Stimulated activated CD8-positive, alpha-beta memory T cell treated with anti-CD3 and anti-CD28 coated beads, Interleukin-2, amount 100 ng/mL, for 1 hour (primary cell): Measurements from ENCODE around the gene KRT4.
"Not testable (repeated sequence)": the region's sequence is repeated elsewhere in the genome, so short reads cannot be mapped to it uniquely, and the experiment has no call there.

Experiments
- DNase-seq, 2 donors: peaks; one replicate each; pipeline ENCODE4 v3.0.0-alpha.2; 2020; ENCODE audit warnings: low read depth in 2 of 2

Gene KRT4

GRCh38 chr12:52807544-52808470 lies 6.1 kb downstream of the KRT4 start:
- no peak for DNase-seq

- DNase-seq, result no peak
Measured at GRCh38 chr12:52806821-52807543, 6.9 kb downstream of the KRT4 start.

GRCh38 chr12:52806169-52806811 lies 7.6 kb downstream of the KRT4 start:
- no peak for DNase-seq

DNA sequence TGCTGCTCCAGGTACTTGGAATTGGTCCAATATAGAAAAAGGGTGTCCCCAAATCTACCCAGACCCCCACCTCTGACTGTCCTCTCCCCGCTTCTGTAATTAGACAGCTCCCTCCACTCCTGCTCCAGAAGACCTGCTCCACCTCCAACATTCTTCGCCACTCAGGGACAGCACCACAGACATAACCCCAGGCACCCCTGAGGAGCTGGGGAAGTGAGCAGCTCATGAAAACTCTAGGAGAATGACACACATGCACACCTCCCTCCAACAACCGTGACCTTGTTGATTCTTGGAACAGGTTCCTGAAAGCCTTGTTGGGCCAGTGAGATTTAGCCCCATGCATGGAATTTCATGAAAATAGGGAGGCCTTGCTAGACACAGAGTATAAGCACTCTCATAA lies 8.2 kb downstream of the KRT4 start:
- no peak for DNase-seq

- DNase-seq, result no peak
Measured at GRCh38 chr12:52805000-52805399, 8.9 kb downstream of the KRT4 start.

- no peak for DNase-seq
Measured at GRCh38 chr12:52802442-52802841, 11.5 kb downstream of the KRT4 start.

- no peak for DNase-seq
Measured at GRCh38 chr12:52801773-52802172, 12.1 kb downstream of the KRT4 start.

DNA sequence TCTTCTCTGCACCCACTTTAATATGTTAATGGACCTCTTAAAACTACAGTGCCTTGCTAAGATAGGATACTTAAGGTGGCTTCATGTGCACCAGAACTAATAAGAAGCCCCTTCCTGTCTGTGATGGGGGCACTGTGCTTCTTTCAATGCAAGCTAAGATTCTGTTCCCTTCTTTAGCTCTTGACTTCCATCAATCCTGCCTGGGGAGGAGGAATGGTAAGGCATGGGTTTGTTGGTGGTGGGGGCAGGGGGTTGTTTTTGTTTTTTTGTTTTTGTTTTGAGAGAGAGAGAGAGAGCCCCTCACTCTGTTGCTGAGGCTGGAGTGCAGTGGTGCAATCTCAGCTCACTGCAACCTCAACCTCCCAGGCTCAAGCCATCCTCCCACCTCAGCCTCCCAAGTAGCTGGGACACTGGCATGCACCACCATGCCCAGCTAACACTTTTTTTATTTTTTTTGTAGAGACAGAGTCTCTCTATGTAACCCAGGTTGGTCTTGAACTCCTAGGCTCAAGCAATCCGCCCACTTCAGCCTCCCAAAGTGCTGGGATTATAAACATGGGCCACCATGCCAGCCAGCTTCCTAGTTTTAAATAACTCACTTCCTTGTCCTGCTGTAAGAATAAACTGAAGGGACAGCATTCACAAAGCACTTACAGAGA lies 13.5 kb downstream of the KRT4 start:
- DNase-seq, result no peak

DNA sequence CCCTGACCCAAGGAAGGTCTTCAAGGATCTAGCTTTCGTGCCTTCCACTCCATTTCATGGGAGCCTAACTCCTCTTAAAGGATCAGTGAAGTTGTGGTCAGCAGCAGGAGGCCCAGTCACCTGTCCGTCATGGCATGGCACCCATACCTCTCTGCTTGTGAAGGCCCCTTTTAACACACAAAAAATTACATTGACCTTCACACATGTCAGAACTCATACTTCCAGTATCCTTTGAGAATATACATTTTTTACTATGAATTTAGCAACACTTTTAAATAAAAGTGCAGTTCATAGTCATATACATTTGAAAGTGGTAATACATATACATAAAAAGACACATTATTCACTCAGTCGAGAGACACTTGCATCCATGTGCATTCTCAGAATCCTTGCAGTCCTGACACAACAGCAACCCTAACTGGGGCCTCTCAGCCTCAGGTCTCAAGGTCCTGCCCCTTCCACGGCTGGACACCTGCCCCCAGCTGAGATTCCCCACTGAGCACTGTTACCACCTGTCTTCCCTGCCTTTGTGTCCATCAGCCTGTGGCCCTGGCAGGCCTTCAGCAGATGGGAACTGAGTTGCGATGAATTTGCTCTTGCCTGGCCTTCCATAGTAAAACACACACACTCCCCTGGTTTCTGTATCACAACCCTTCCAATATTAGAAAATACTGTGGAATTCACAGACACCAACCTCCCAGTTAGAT lies 14.3 kb downstream of the KRT4 start:
- DNase-seq, result no peak

- DNase-seq, result no peak
Measured at GRCh38 chr12:52798671-52799504, 15.0 kb downstream of the KRT4 start.

DNA sequence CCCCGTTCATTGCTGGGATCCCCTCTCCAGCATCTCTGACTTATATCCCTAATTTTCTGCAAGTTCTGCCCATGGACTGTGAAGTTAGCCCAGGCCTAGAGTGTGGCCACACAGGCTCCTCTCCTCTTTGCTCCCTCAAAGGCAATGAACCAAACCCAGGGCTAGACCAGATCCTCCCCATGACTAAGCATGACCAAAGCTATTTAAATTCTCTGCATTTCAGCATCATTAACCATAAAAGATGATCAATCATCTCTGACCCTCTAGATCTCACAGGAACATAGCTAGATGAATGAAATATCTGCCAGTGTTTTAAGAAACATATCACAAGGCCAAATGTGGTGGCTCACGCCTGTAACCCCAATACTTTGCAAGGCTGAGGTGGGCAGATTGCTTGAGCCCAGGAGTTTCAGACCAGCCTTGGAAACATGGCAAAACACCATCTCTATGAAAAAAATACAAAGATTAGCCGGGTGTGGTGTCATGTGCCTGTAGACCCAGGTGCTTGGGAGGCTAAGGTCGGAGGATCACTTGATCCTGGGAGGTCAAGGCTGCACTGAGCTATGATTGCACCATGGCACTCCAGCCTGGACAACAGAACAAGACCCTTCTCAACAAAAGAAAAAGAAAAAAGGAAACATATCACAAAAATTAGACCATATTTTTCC lies 15.8 kb downstream of the KRT4 start:
- no peak for DNase-seq

DNA sequence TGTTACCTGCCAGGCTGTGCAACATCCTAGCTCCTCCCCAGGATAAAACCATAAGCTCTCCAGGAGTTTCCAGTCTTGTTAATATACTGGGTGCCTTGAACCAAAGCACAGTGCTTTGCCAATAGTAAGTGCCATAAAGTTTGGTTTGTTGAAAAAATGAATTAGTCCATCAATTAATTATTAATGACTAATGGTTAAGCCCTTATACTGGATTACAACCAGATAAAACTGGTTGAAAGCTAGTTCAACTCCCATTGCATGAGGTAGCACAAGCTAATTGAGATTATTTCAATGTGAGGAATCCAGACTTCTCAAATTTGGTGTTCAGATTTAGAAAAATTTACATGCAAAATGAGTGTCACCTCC lies 16.4 kb downstream of the KRT4 start:
- no peak for DNase-seq

DNA sequence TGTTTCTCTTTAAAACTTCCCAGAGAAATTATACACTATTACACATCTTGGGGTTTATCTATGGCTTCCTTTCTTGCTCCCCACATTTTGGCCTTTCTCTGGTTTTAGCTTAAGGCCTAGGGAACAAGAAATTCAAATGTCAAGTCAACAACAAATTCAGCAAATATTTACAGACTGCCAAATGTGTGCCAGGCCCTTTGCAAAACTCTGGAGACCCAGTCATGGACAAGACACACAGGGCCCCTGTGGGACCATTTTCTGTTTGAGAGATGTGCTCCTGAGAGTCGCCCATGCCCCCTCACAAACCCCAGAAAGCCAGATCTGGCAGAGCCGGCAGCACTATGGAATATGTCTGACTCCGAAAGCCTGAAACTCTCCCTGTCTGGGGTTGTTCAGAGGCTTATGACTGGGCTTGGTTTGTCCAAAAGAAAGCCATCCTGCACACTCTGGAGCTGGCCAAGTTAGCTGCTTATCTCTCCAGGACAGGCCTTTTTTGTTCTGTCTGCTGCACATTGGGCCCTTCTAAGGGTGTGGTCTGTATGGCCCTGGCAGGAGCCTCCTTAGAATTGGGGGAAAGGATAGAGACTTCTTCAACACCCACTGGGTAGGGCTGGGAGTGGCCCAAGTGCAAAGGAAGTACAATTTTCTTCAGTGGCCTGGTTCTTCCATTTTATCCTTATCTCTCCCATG lies 16.9 kb downstream of the KRT4 start:
- DNase-seq, result no peak

- no peak for DNase-seq
Measured at GRCh38 chr12:52796429-52796794, 17.5 kb downstream of the KRT4 start.

- no peak for DNase-seq
Measured at GRCh38 chr12:52795694-52796428, 18.1 kb downstream of the KRT4 start, which contains the start of gene KRT3. Gene KRT3, minus strand, starts transcription at chr12:52796117. Its CDS starts 75 bp downstream, at chr12:52796042.

- not testable (repeated sequence) for DNase-seq
Measured at GRCh38 chr12:52795332-52795674, 18.6 kb downstream of the KRT4 start.

GRCh38 chr12:52794479-52795331 lies 19.2 kb downstream of the KRT4 start:
- no peak for DNase-seq
